OCI-LY7 (cell line): Measurements from ENCODE around the gene ALDOB.

Experiments used
- EZH2phosphoT487 ChIP-seq: fragments of 200-600 bp; sonication (generic); IDR thresholded peaks from 2 replicates; pipeline ENCODE4 v1.6.1; 2018; ENCODE audit warnings: low read depth, borderline replicate concordance, mild to moderate bottlenecking, mixed run types, antibody characterized with exemption, low read length, moderate library complexity, mixed read lengths
- TF ChIP-seq, protein P1 (sequence below): fragments of 200-600 bp; sonication (generic); conservative IDR thresholded peaks from 2 replicates; pipeline ENCODE4 v1.5.1; 2014; ENCODE audit warnings: mild to moderate bottlenecking, antibody characterized with exemption, low read length, moderate library complexity, mixed read lengths

DNA sequence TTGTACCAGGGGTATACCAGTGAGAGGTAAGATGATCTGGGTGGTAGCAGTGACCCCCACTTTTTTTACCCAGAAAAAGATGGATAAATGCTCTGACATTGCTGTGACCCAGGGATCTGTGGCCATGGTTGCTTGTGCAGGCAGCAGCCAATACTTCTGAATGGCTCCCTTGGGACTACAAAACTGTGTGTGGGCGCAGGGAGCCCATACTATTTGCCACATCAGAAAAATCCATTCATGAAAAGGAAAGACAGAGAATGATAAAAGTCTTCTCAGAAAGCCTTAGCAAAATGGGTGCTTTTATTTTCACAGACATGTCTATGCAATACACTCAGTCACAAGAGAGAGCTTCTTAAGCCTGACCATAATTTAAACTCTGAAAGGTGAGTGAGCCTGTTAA, 37.3 kb upstream of the ALDOB start:
- TF ChIP-seq, protein P1, sequence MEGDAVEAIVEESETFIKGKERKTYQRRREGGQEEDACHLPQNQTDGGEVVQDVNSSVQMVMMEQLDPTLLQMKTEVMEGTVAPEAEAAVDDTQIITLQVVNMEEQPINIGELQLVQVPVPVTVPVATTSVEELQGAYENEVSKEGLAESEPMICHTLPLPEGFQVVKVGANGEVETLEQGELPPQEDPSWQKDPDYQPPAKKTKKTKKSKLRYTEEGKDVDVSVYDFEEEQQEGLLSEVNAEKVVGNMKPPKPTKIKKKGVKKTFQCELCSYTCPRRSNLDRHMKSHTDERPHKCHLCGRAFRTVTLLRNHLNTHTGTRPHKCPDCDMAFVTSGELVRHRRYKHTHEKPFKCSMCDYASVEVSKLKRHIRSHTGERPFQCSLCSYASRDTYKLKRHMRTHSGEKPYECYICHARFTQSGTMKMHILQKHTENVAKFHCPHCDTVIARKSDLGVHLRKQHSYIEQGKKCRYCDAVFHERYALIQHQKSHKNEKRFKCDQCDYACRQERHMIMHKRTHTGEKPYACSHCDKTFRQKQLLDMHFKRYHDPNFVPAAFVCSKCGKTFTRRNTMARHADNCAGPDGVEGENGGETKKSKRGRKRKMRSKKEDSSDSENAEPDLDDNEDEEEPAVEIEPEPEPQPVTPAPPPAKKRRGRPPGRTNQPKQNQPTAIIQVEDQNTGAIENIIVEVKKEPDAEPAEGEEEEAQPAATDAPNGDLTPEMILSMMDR = no peak
- TF ChIP-seq EZH2phosphoT487 = no peak
